Fibroblast of the aortic adventitia (primary cell): Measurements from ENCODE around the gene COQ10B. TPM values are rescaled to one million over a fixed set of nuclear protein-coding genes. Genes with fewer than 3 reads are reported as not detected.

Experiments
- DNase-seq: peaks from one replicate; pipeline ENCODE4 v3.0.0-alpha.2; 2010; ENCODE audit warnings: low read depth
- H3K4me3 ChIP-seq: 2 replicates; pipeline ENCODE4 v1.5.1; 2011; ENCODE audit warnings: low read depth, mild to moderate bottlenecking, control low read depth, low read length, moderate library complexity
- CTCF ChIP-seq: IDR thresholded peaks from 2 replicates; pipeline ENCODE4 v1.5.1; 2011; ENCODE audit warnings: mild to moderate bottlenecking, low read length, control low read depth, inconsistent platforms; ENCODE audit not compliant: insufficient read depth
- total RNA-seq: library from RNA; depleted of rRNA; stranded (reverse); fragments of >200 nt; gene quantifications from 2 replicates; pipeline ENCODE4 v1.2.3, GENCODE V29; 2012; ENCODE audit warnings: low replicate concordance

COQ10B gene
- total RNA-seq, 1 donor = 56.6 TPM

- TF ChIP-seq CTCF = no peak
These were observed 34.0 kb downstream of the COQ10B start for GRCh38 chr2:197487385-197487784.

DNA sequence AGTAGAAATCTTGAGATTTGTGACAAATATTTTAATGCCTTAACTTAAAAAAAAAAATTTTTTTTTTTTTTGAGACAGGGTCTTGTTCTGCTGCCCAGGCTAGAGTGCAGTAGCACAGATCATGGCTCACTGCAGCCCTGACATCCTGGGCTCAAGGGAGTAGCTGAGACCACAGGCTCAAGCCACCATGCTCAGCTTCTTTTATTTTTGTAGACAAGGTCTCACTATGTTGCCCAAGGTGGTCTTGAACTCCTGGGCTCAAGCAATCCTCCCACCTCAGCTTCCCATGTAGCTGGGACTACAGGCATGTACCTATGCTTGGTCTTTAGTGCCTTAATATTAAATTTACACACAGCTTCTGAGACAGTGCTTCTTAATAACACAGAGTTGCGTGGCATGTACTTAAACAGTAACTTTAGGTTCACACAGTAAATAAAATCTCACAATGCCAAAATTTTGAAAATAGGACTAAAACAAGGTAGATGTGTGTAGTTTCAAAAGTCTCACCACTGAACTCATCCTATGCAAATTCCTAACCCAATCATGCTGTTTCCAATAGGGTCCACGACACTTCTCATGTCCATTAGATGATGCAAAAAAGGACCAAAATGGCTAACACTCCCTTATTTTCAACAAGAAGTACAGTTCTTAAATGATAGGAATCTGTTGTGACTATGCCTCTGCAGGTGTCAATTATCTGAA, 42.2 kb downstream of the COQ10B start:
- no peak overlapping the region for H3K4me3 ChIP-seq
- no peak for DNase-seq
- TF ChIP-seq CTCF = no peak

More at GRCh38 chr2:197487385-197487784, 34.0 kb downstream of the COQ10B start:
- no peak for DNase-seq
- H3K4me3 ChIP-seq = no peak overlapping the region

- no peak for DNase-seq
- TF ChIP-seq CTCF = no peak
- H3K4me3 ChIP-seq = no peak overlapping the region
These were observed 43.3 kb downstream of the COQ10B start for GRCh38 chr2:197496695-197497094.

DNA sequence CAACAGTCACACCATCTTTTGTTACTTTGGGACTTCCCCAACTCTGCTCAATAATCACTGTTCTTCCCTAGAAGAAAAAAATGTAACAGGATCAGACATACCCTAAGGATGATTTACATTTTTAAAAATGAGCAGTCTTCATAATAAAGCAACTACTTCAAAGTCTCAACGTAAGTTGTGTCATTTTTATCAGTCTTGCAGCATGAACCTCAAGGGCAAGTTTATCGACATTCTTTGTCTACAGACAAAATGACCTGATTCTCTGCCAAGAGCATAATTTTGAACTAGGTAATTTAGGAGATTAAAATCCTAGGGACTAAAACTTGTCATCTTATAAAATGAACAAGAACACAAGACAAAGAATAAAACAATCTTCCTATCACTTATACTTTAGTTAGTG, 44.0 kb downstream of the COQ10B start:
- no peak overlapping the region for H3K4me3 ChIP-seq
- no peak for DNase-seq
- no peak for TF ChIP-seq CTCF

DNA sequence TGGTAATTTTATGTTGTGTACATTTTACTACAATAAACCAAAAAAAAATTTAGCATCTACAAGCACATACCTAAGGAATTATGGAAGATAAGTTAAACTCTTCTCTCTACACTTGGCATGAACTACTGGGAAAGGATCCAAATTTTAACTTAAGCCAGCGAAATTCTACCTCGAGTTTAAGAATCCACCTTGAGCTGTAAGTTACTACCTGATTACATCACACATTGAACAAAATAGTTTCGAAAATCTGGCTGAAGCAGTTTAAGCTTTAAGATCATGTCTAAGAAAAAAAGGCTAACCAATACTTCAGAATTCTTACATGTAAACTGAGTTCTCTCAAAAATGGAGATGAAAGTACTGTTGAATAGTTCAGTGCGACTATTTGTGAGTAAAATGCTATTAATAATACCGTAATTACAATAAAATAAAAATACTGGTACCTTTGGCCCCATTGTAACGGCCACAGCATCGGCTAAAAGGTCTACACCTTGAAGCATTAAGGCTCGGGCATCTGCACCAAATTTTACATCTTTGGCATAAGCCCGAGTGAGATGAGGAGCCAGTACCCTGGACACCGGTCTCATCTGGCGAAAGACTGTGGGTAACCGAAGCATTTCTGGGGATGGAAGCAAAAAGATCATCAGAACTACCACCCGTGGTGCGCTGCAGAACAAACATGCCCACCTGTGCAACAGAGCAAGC, 45.0 kb downstream of the COQ10B start:
- peak; percentile 36 for DNase-seq
- peak overlapping the region; percentile 90 for H3K4me3 ChIP-seq
- TF ChIP-seq CTCF = no peak

- DNase-seq = peak; percentile 40
- no peak for TF ChIP-seq CTCF
These were observed 45.7 kb downstream of the COQ10B start for GRCh38 chr2:197498937-197499593.

More at GRCh38 chr2:197498937-197499593, 45.7 kb downstream of the COQ10B start:
- H3K4me3 ChIP-seq = peak overlapping the region; percentile 90
